Astrocyte (in vitro differentiated cells and primary cell): ENCODE measurements around the gene PGM2L1. TPM values are rescaled to one million over a fixed set of nuclear protein-coding genes. Genes with fewer than 3 reads are reported as not detected.

ENCODE experiments used
- DNase-seq: peaks from one replicate; pipeline ENCODE4 v3.0.0-alpha.2; 2010; ENCODE audit warnings: low read depth
- FAIRE-seq: peaks from 2 replicates; lab custom pipeline; 2011; peaks lifted over from hg19 to GRCh38; lab: Jason Lieb, UNC
- H2AFZ ChIP-seq: 2 replicates; pipeline ENCODE4 v1.6.0; 2012; ENCODE audit warnings: low read depth, low read length, inconsistent platforms
- H3K27ac ChIP-seq: 2 replicates; pipeline ENCODE4 v1.5.1; 2011; ENCODE audit warnings: low read depth, low read length, inconsistent platforms
- H3K27me3 ChIP-seq: 2 replicates; pipeline ENCODE4 v1.6.0; 2011; ENCODE audit warnings: low read length, inconsistent platforms; ENCODE audit not compliant: insufficient read depth
- H3K36me3 ChIP-seq: 2 replicates; pipeline ENCODE4 v1.5.1; 2011; ENCODE audit warnings: low read length, inconsistent platforms; ENCODE audit not compliant: insufficient read depth
- H3K4me1 ChIP-seq: 2 replicates; pipeline ENCODE4 v1.5.1; 2011; ENCODE audit warnings: low read length, inconsistent platforms; ENCODE audit not compliant: insufficient read depth
- H3K4me2 ChIP-seq: 2 replicates; pipeline ENCODE4 v1.6.0; 2012; ENCODE audit warnings: low read length, inconsistent platforms
- H3K4me3 ChIP-seq: 2 replicates; pipeline ENCODE4 v1.5.1; 2011; ENCODE audit warnings: low read depth, mild to moderate bottlenecking, low read length, inconsistent platforms; ENCODE audit not compliant: insufficient read depth
- H3K79me2 ChIP-seq: 2 replicates; pipeline ENCODE4 v1.6.0; 2012; ENCODE audit warnings: mild to moderate bottlenecking, low read length, inconsistent platforms; ENCODE audit not compliant: insufficient read depth
- H3K9ac ChIP-seq: 2 replicates; pipeline ENCODE4 v1.6.0; 2012; ENCODE audit warnings: mild to moderate bottlenecking, low read length, inconsistent platforms
- H3K9me3 ChIP-seq: 2 replicates; pipeline ENCODE4 v1.5.1; 2012; ENCODE audit warnings: low read depth, mild to moderate bottlenecking, low read length, inconsistent platforms; ENCODE audit not compliant: insufficient read depth
- H4K20me1 ChIP-seq: 2 replicates; pipeline ENCODE4 v1.6.0; 2012; ENCODE audit warnings: low read length, inconsistent platforms; ENCODE audit not compliant: insufficient read depth
- H3K27ac Mint-ChIP-seq: one replicate; pipeline ENCODE4 v1.8.0; 2021; ENCODE audit warnings: mild to moderate bottlenecking, mixed read lengths; ENCODE audit not compliant: unreplicated experiment
- H3K27me3 Mint-ChIP-seq: one replicate; pipeline ENCODE4 v1.8.0; 2021; ENCODE audit warnings: low read depth, mixed read lengths; ENCODE audit not compliant: unreplicated experiment
- H3K36me3 Mint-ChIP-seq: one replicate; pipeline ENCODE4 v1.8.0; 2021; ENCODE audit warnings: low read depth, mixed read lengths; ENCODE audit not compliant: unreplicated experiment
- H3K4me1 Mint-ChIP-seq: one replicate; pipeline ENCODE4 v1.8.0; 2021; ENCODE audit warnings: low read depth, mixed read lengths; ENCODE audit not compliant: unreplicated experiment
- H3K4me3 Mint-ChIP-seq: one replicate; pipeline ENCODE4 v1.8.0; 2021; ENCODE audit warnings: mild to moderate bottlenecking, moderate library complexity, mixed read lengths; ENCODE audit not compliant: unreplicated experiment
- H3K9me3 Mint-ChIP-seq: one replicate; pipeline ENCODE4 v1.8.0; 2021; ENCODE audit warnings: mild to moderate bottlenecking, mixed read lengths; ENCODE audit not compliant: unreplicated experiment
- EZH2 ChIP-seq: IDR thresholded peaks from 2 replicates; pipeline ENCODE4 v1.6.1; 2012; ENCODE audit warnings: mild to moderate bottlenecking, low read length, inconsistent platforms; ENCODE audit not compliant: insufficient read depth
- total RNA-seq: library from RNA; stranded (reverse); gene quantifications from 2 replicates; pipeline ENCODE4 v1.2.1, GENCODE V29; 2021
- TF ChIP-seq, protein P1 (sequence below): IDR thresholded peaks from 2 replicates; pipeline ENCODE4 v1.5.1; 2011; ENCODE audit warnings: low read depth, mild to moderate bottlenecking, inconsistent platforms, low read length, moderate library complexity; ENCODE audit not compliant: insufficient read depth

PGM2L1 gene
- total RNA-seq, 1 donor from 2014 or later, result 43.6 TPM

DNA sequence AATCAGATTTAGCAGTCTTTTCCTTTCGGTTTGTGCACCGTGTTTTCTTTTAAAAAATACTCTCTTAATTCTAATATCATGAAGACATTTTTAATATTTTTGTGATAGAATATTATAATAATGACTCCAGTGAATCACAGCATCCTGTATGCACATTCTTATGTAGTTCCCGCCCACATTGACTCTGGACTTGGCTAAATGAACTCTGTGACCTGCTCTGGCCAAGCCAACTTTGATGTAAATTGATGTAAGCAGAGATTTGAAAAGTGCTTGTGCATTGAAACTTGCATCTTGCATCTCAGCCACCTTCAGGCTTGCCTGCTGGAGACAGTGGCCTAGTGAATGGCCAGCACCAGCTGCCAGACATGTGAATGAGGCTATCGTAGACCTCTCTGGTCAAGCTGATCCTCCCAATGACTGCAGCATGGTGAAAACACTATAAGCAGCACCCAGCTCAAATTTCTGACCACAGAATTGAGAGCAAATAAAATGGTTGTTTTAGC is 29.2 kb upstream of the PGM2L1 start:
- no peak overlapping the region for H3K9ac ChIP-seq
- no peaks in the 10 kb centered on the region for H4K20me1 ChIP-seq
- H3K4me2 ChIP-seq, result no peak overlapping the region
- no peaks in the 10 kb centered on the region for H3K4me1 Mint-ChIP-seq
- no peaks in the 10 kb centered on the region for H3K27me3 Mint-ChIP-seq
- DNase-seq (no peak), FAIRE-seq (no peak)
- no peak overlapping the region for H3K4me3 Mint-ChIP-seq
- peaks cover 3% of the 10 kb centered on the region for H3K9me3 Mint-ChIP-seq
- no peak for TF ChIP-seq EZH2
- TF ChIP-seq, protein P1, sequence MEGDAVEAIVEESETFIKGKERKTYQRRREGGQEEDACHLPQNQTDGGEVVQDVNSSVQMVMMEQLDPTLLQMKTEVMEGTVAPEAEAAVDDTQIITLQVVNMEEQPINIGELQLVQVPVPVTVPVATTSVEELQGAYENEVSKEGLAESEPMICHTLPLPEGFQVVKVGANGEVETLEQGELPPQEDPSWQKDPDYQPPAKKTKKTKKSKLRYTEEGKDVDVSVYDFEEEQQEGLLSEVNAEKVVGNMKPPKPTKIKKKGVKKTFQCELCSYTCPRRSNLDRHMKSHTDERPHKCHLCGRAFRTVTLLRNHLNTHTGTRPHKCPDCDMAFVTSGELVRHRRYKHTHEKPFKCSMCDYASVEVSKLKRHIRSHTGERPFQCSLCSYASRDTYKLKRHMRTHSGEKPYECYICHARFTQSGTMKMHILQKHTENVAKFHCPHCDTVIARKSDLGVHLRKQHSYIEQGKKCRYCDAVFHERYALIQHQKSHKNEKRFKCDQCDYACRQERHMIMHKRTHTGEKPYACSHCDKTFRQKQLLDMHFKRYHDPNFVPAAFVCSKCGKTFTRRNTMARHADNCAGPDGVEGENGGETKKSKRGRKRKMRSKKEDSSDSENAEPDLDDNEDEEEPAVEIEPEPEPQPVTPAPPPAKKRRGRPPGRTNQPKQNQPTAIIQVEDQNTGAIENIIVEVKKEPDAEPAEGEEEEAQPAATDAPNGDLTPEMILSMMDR, result no peak
- no peaks in the 10 kb centered on the region for H3K4me1 ChIP-seq
- no peaks in the 10 kb centered on the region for H3K79me2 ChIP-seq
- no peaks in the 10 kb centered on the region for H3K36me3 ChIP-seq
- no peaks in the 10 kb centered on the region for H3K36me3 Mint-ChIP-seq
- H2AFZ ChIP-seq, result no peak overlapping the region
- H3K27me3 ChIP-seq, result no peaks in the 10 kb centered on the region
- H3K27ac Mint-ChIP-seq, result no peak overlapping the region
- no peak overlapping the region for H3K27ac ChIP-seq
- no peak overlapping the region for H3K4me3 ChIP-seq
- no peaks in the 10 kb centered on the region for H3K9me3 ChIP-seq

DNA sequence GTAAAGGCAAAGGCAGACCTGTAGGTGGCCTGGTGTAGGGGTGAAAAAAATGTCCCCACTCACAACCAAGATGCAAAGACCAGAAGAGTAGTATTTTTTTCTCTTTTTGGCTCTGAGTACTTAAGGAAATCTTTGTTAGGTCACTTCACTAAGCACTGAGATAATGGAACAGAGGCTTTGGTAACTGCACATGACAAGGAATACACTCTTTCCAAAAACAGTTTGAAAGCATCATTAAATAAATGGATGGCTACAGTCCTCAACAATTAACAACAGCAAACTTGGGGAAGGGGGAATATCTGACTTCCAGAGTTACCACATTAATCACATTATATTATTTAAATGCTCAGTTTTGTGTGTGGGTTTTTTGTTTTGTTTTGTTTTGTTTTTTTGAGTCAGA is 26.9 kb upstream of the PGM2L1 start:
- FAIRE-seq (no peak), DNase-seq (no peak)
- Histone ChIP-seq H3K27me3 (no peaks in the 10 kb centered on the region), H3K4me1 (no peaks in the 10 kb centered on the region), H3K27ac (no peak overlapping the region), H3K79me2 (no peaks in the 10 kb centered on the region), H3K36me3 (no peaks in the 10 kb centered on the region), H4K20me1 (no peaks in the 10 kb centered on the region), H2AFZ (no peak overlapping the region), H3K4me2 (no peak overlapping the region), H3K4me3 (no peak overlapping the region), H3K9me3 (no peaks in the 10 kb centered on the region), H3K9ac (no peak overlapping the region)
- TF ChIP-seq EZH2, result no peak
- TF ChIP-seq, protein P1, result no peak
- no peaks in the 10 kb centered on the region for H3K4me1 Mint-ChIP-seq
- H3K27ac Mint-ChIP-seq, result no peak overlapping the region
- peaks cover 3% of the 10 kb centered on the region for H3K9me3 Mint-ChIP-seq
- no peaks in the 10 kb centered on the region for H3K36me3 Mint-ChIP-seq
- no peak overlapping the region for H3K4me3 Mint-ChIP-seq
- no peaks in the 10 kb centered on the region for H3K27me3 Mint-ChIP-seq

DNA sequence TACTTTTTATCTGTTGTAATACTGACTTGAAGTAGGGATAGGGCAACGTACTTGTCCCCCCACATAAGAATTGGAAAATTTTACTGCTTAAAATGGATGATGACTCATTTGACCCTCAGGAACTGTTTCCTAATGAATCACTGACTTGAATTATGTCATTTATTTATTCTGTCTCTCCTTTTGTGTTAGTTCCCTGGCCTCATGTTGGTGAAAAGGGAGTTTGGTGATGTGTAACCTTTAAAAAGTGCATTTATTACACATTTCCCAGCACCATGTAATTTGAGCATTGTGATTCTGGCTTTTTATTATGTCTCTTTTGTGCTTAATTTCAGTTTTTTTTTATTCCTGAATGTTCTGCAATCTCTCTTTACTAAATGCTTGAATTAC is 20.3 kb upstream of the PGM2L1 start:
- Mint-ChIP-seq H3K27me3 (no peaks in the 10 kb centered on the region), H3K36me3 (no peaks in the 10 kb centered on the region), H3K4me3 (peak overlapping the region; percentile 17), H3K4me1 (peaks cover 25% of the 10 kb centered on the region), H3K27ac (peak overlapping the region; percentile 89), H3K9me3 (no peaks in the 10 kb centered on the region)
- no peaks in the 10 kb centered on the region for H3K79me2 ChIP-seq
- H3K27me3 ChIP-seq, result no peaks in the 10 kb centered on the region
- H4K20me1 ChIP-seq, result no peaks in the 10 kb centered on the region
- peak overlapping the region; percentile 94 for H3K27ac ChIP-seq
- H3K4me1 ChIP-seq, result peaks cover 20% of the 10 kb centered on the region
- no peaks in the 10 kb centered on the region for H3K9me3 ChIP-seq
- no peak overlapping the region for H3K4me3 ChIP-seq
- DNase-seq, result peak; percentile 90
- peak overlapping the region; percentile 75 for H3K9ac ChIP-seq
- H3K4me2 ChIP-seq, result peak overlapping the region; percentile 71
- H3K36me3 ChIP-seq, result no peaks in the 10 kb centered on the region
- peak; percentile 82 for FAIRE-seq
- no peak overlapping the region for H2AFZ ChIP-seq
- TF ChIP-seq EZH2, result no peak
- TF ChIP-seq, protein P1, result no peak
